Activated CD8-positive, alpha-beta T cell treated with anti-CD3 and anti-CD28 coated beads for 36 hours (primary cell): ENCODE data around the gene KLF4. TPM values are rescaled to one million over a fixed set of nuclear protein-coding genes. Genes with fewer than 3 reads are reported as not detected.

Experiments used
- ATAC-seq: fragments of 200-7000 bp; cut with Tn5 transposase; one replicate; pipeline ENCODE4 v1.10.0; 2021; ENCODE audit warnings: mild to moderate bottlenecking, moderate library complexity
- CTCF ChIA-PET: fragments of 350-600 bp; sonication (Branson Sonifier 250); formaldehyde crosslinking; loops from one replicate; lab custom pipeline; 2021; ENCODE audit warnings: antibody characterized with exemption; lab: Charles Lee
- POLR2A ChIA-PET: fragments of 350-600 bp; sonication (Branson Sonifier 250); formaldehyde crosslinking; loops from one replicate; lab custom pipeline; 2021; ENCODE audit warnings: antibody characterized with exemption; lab: Charles Lee
- DNase-seq: peaks from one replicate; pipeline ENCODE4 v3.0.0-alpha.2; 2020
- H3K27ac Mint-ChIP-seq: one replicate; pipeline ENCODE4 v1.8.0; 2021; ENCODE audit warnings: mild to moderate bottlenecking, mixed read lengths
- H3K27me3 Mint-ChIP-seq: one replicate; pipeline ENCODE4 v1.8.0; 2021; ENCODE audit warnings: mixed read lengths
- H3K36me3 Mint-ChIP-seq: one replicate; pipeline ENCODE4 v1.8.0; 2021; ENCODE audit warnings: low read depth, mixed read lengths
- H3K4me1 Mint-ChIP-seq: one replicate; pipeline ENCODE4 v1.8.0; 2021; ENCODE audit warnings: low read depth, mixed read lengths
- H3K4me3 Mint-ChIP-seq: one replicate; pipeline ENCODE4 v1.8.0; 2021; ENCODE audit warnings: mild to moderate bottlenecking, moderate library complexity, mixed read lengths
- H3K9me3 Mint-ChIP-seq: one replicate; pipeline ENCODE4 v1.8.0; 2021; ENCODE audit warnings: mixed read lengths
- CTCF ChIP-seq: fragments of 200-600 bp; IDR thresholded peaks from one replicate; pipeline ENCODE4 v1.8.0; 2022; ENCODE audit warnings: antibody characterized with exemption, mild to moderate bottlenecking
- intact Hi-C: fragments of 100-400 bp; cut with micrococcal nuclease; formaldehyde crosslinking; loops from one replicate; pipeline ENCODE4 v1.10.0; 2022
- total RNA-seq, 2 experiments: library from RNA; stranded (reverse); gene quantifications; one replicate each; pipeline ENCODE4 v1.2.3, GENCODE V29; 2021

KLF4 gene
- total RNA-seq, 2 experiments from 2014 or later: 1.6 to 1.7 TPM

GRCh38 chr9:107437716-107438115 lies 51.9 kb downstream of the KLF4 start:
- POLR2A ChIA-PET: no interaction called here
- DNase-seq (no peak), ATAC-seq (no peak)
- intact Hi-C loops: loop anchor here (10.0 kb wide), 1 partner anchor 57 kb away; no protein-coding TSS in a partner anchor
- Mint-ChIP-seq H3K9me3 (no peaks in the 10 kb centered on the region), H3K4me1 (no peaks in the 10 kb centered on the region), H3K27ac (no peak overlapping the region), H3K27me3 (peaks cover 2% of the 10 kb centered on the region), H3K36me3 (no peaks in the 10 kb centered on the region), H3K4me3 (no peak overlapping the region)
- no peak for TF ChIP-seq CTCF
- CTCF ChIA-PET: interaction anchor here (1.5 kb wide), 1 partner anchor 12 kb away, joined by 6 read pairs; no protein-coding TSS in a partner anchor

GRCh38 chr9:107435415-107435814 lies 54.2 kb downstream of the KLF4 start:
- ChIA-PET CTCF (interaction anchor here (1.1 kb wide), 1 partner anchor 10 kb away, joined by 9 read pairs; no protein-coding TSS in a partner anchor), POLR2A (no interaction called here)
- intact Hi-C loops: loop anchor here (10.0 kb wide), 1 partner anchor 59 kb away; no protein-coding TSS in a partner anchor
- Mint-ChIP-seq H3K36me3 (no peaks in the 10 kb centered on the region), H3K27ac (no peak overlapping the region), H3K9me3 (no peaks in the 10 kb centered on the region), H3K4me1 (no peaks in the 10 kb centered on the region), H3K27me3 (peaks cover 8% of the 10 kb centered on the region), H3K4me3 (no peak overlapping the region)
- DNase-seq (no peak), ATAC-seq (no peak)
- TF ChIP-seq CTCF: no peak

Other genes starting within 250 kb of the KLF4 start
- 100 to 1,000 TPM; 115 to 117 TPM for gene RAD23B, start 206.5 kb downstream of the KLF4 start, total RNA-seq